Right lobe of liver (tissue), 4 donors: Measurements from ENCODE around the gene SURF1.

Source experiments
- CTCF ChIP-seq, 4 donors: fragments of 200-600 bp in 3 of 4; fragments of 450-650 bp in 1 of 4; IDR thresholded peaks; one replicate each; pipeline versions ENCODE4 v1.5.1 to v1.8.0; 2016 to 2022; ENCODE audit warnings: antibody characterized with exemption in 4 of 4, mild to moderate bottlenecking in 2 of 4
- POLR2A ChIP-seq: fragments of 450-650 bp; IDR thresholded peaks from one replicate; pipeline ENCODE4 v1.6.1; 2017; ENCODE audit warnings: antibody characterized with exemption, mild to moderate bottlenecking
- donor health status: DM: no; HTN: no; CAD: no.
- donor health status: DM: no; HTN: no; CAD: no.
- donor health status: DM: no; HTN: yes; CAD: no.

- no peak for TF ChIP-seq CTCF (IDR thresholded peaks at IDR 0.05)
- TF ChIP-seq POLR2A = no peak
Observed at GRCh38 chr9:133307301-133307700, 49.0 kb downstream of the SURF1 start.
